Esophagus mucosa (tissue), 1 donor: ENCODE measurements around the gene EEPD1. TPM values are rescaled to one million over a fixed set of nuclear protein-coding genes. Genes with fewer than 3 reads are reported as not detected.
"Not testable (repeated sequence)": the region's sequence is repeated elsewhere in the genome, so short reads cannot be mapped to it uniquely, and the experiment has no call there.

ENCODE experiments used
- ATAC-seq: fragments of 200-7000 bp; cut with Tn5 transposase; one replicate; pipeline ENCODE4 v1.9.1; 2020
- total RNA-seq: library from RNA; stranded (reverse); gene quantifications from one replicate; pipeline ENCODE4 v1.2.4, GENCODE V29; 2023
- donor health status: DM: yes; HTN: yes; CAD: no.

EEPD1 gene
- total RNA-seq = 2.9 TPM

DNA sequence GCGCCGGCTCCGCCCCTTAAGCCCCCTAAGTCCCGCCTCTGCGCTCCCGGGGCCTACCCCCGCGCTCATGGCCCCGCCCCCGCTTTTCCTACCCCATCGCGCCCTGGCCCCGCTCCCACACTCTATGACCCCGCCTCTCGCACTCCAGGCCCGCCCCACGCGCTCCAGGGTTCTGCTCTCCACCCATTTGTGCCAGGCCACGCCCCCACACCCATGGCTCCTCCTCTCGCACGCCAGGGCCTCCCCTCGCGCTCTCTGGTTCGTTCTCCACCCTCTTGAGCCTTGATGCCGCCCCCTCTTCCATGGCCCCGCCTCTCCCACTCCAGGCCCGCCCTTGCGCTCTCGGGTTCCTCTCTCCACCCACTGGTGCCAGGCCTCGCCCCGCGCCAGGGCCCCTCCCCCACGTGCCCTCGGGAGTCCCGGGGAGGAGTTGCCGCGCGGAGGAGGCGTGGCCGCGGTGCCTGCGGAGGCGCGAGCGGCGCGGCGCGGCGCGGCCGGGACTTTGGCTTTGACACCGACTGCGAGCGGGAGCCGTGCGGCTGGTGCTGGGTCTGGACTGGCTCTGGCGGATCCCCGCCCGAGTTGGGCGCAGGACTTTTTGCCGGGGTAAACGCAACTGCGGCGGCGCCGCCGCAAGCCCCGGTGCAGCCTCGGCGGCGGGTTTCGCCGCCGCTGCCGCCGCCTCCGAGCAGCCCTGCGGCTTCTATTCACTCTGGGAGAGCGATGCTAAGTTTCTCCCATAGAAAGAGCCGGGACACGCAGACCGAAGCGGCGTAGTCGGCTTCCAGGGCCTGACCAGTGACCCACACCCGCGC, at the start of gene EEPD1:
EEPD1 (plus strand) TSS at position 499 of the 815 bp plus-strand sequence. CDS start 1,071 bp downstream, outside the sequence.
- ATAC-seq = peak; percentile 99

DNA sequence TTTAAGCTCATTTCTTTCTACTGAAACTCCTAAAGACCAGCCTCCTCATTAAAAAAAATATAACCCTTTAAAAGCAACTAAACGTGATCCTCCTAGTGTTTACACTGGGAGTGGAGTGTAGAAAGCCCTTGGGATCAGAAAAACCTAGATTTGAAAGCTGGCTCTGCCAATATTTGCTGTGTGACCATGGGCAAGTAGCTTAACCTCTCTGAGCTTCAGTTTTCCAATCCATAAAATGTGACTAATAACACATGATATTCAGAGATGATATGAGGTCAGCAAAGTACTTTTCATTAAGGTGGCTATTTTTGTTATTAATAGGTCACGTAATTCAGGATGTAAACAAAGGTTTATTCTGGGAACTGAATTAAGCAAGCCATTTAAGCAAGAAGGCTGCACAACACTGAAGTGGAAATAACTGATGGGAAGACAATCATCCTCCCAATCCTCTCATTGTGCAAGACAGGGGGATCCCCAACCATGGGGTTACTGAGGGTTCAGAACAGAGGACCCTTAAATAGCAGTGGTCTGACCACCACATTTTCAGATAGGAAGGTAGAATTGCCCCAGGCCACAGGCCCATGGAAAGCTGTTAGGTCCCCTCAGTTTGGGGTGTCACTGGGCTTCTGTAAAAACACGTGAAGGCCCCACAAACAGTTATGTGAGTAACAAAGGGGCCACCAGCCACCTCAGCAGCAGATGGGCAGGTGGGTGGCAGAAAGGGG, 49.1 kb upstream of the EEPD1 start:
- ATAC-seq = no peak

DNA sequence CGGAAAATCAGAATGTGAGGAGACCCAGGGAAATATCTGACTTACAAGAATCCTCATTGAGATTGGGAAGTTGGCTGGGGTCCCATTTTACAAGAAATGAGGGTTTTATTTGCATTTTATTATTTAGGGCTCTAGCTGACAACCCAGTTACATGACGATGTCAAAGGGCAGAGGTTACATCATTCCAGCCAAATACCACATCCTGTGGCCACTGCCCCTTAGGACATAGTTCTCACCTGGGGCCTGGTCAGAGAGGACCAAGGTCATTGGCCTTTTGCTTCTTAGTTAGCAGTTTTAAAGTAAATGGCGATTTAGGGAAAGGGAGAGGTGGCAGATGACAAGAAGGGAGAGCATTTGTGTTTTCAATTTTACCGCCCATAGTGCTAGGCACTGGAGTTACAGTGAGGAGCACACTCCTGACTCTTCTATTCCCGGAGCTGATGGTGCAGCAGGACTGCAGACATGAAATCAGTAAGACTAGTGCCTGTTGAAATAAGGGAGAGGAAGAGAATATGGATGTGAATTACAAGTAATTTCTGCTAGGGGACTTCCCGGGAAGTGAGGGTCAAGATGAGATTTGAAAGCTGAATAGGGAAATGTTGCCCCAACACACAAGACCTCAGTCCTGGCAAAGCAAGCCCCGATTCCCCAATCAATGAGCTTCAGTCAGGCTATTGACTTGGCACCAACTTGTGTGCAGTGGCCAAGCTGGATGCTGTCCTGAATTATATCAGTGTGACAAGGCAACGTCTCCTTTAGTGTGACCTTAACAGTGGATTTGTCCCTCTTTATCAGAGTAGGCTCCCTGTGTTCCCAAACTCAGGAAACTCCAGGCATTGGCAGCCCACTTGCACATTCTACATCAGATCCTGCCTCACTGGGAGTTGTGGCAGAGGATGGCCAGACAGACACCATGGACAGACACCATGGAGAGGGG, 45.8 kb upstream of the EEPD1 start:
- not testable (repeated sequence) for ATAC-seq

DNA sequence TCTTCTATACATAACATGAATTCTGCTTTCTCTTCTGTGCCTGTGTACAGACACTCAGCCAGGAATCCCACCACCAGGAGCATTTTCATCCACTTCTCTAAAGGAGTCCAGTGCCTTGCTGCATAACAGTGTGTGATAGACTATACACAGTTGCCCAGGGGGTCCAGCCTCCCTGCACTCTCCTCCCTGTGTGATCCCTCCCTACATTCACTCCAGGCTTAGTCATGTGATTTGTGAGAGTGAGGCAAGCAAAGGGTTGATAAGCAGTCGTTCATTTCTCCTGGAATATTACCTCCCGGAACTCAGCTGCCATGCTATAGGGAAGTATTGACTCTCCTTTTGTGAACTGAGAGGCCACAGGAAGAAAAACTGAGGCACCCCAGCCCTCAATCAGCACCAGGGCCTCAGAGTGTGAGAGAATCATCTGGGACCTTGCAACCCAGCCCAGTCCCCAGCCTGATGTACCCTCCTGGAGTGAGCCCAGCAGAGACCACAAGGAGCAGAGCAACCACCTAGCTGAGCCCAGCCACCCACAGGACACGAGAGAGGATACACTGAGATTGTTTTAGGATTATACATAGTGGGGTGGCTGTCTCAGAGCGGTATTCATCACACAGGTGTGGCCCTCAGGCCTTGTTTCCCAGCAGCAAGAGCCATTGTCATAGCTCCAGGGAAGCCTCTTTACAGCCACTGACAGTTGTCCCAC, 45.0 kb upstream of the EEPD1 start:
- ATAC-seq = no peak

DNA sequence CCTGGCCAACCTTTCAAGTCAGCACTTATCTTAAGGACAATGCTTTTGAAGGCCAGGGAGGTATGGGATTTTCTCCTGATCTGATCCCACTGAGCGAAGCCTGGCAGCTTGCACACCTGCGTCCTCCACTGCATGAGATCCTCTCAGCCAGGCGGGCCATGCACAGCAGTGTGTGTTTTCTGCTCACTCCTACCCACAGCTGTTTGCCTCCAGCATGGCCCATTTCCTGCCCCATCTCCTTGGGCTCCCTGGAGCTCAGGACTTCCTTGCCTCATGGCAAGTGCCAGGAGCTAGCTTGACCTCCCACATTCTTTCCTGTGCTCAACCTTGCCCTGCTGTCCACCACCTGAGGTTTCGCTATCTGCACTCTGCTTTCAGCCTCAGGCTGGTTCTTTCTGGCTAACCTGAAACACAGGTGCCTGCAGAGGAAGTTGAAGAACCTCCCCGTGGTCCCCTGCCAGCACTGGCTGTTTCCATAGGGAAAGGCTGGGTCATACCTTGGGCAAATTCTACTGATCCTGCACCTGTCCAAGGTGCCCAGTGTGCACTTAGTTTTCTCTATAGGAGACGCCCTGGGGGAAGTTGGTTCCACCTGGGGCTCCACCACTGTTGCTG, 43.9 kb upstream of the EEPD1 start:
- peak; percentile 9 for ATAC-seq

DNA sequence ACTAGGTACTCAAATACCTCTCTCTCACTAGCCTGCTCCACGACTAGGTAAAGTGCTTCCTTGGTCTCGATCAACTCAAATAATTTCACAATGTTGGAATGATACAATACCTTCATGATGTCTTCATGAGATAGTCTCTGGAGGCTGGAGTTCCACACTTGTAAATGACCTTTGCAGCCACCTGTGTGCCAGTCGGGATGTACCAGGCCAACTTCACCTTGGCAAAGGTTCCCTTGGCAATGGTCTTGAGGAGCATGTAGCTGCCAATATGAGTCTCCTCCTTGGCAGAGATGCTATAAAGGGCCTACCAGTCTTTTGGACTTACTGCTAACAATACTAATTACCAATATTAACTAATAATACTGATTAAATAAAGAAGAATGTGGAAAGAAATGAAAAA, 42.5 kb upstream of the EEPD1 start:
- ATAC-seq = no peak

DNA sequence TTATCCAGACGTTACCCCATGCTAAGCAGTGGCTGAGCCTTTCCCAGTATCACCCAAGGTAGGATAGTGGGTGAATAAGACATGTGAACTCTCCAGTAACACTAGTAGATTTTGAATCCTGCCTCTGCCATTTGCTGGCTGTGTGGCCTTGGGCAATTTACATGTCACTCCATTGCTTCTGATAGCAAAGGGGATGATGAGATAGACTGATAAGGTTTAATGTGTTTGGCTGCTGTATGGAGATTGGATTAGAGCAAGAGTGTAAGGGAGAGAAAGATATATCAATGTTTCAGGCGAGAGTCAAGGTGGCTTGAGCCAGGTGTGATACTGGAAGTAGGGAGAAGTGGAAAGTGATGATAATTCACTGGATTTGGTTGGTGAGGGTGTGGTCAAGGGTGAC, 40.1 kb upstream of the EEPD1 start:
- no peak for ATAC-seq

DNA sequence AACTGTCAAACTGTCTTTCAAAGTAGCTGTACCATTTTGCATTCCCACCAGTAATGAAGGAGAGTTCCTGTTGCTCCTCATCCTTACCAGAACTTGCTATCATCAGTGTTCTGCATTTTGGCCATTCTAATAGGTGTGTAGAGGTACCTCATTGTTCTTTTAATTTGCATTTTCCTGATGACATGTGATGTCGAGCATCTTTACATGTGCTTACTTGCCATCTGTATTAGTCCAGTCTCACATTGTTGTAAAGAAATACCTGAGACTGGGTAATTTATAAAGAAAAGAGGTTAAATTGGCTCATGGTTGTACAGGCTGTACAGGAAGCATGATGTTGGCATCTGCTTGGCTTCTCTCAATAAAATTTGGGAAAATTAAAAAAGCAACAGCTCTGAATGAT, 38.7 kb upstream of the EEPD1 start:
- ATAC-seq = no peak

DNA sequence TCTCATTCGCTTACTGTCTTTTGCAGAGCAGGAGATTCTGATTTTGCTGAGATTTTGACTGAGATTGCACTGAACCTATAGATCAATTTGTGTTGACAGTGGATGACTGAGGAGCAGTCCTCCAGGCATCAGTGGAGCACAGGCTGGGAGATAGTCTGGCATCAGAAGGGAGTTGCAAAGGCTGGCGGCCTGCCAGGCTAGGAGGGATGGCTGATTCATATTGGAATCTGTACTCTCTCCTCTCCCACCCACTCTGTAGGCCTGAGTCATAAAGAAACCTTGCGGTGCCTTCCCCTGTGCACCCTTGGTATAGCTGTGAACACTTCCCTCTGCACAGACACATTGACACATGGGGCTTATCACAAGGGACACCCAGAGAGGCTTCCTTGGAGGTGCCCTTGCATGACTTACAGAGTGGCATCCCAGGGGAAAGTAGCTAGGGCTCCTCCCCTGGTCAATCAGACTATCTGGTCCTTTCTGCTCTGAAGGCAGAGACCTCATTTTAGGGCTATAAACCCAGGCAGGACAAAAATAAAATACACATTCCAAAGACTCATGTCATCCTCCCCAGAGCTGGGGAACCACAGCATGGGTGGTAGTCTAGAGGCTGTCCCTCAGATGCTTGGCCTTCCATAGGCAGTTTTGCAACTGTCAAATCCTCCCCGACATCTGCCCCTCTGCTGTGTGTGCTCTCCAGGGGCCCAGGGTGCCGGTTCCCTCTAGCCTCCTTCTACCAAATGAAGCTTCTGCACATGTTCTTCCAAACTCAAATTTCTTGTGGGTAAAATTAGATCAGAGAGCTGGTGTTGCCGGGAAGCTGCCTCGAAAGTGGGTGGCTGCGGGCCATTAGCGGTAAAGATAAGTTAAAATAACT, 37.4 kb upstream of the EEPD1 start:
- ATAC-seq = peak; percentile 77

DNA sequence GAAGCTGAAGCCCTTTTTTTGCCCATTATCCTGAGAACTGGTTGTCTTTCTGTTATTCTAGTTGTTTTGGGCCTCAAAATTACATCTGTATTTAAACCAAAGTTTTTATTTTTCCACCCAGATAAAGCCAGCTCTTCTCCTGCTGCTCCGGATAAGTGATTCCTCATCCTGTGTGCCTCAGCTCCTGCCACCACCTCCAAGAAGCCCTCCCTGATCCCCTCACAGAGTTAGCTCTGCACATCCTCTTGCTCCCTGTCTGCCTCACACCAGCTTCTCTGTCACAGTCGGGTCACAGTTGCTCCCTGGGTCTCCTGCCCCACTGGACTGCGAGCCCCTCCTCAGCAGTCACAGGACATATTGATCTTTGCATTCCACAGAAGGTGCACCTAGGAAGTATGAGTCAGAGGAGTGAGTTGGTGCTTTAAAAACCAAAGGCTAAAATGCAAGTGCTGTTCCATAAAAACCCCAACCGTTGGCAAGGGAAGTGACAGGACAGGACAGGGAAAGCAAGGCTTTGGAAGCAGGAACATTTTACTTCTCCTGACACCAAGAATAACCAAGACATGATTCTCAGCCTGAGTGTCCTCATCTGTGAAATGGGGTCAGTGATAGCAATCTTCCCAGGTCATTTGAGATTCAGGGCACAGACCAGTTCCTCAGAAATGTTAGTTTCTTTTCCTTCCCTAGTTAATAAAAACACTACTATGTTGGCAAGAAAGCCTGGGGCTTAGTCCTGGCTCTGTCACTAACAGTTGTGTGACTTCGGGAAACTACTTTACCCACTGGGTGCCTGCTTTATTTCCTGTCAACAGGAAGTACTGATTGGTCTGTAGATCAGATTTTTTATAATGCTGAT, 36.5 kb upstream of the EEPD1 start:
- ATAC-seq = no peak

DNA sequence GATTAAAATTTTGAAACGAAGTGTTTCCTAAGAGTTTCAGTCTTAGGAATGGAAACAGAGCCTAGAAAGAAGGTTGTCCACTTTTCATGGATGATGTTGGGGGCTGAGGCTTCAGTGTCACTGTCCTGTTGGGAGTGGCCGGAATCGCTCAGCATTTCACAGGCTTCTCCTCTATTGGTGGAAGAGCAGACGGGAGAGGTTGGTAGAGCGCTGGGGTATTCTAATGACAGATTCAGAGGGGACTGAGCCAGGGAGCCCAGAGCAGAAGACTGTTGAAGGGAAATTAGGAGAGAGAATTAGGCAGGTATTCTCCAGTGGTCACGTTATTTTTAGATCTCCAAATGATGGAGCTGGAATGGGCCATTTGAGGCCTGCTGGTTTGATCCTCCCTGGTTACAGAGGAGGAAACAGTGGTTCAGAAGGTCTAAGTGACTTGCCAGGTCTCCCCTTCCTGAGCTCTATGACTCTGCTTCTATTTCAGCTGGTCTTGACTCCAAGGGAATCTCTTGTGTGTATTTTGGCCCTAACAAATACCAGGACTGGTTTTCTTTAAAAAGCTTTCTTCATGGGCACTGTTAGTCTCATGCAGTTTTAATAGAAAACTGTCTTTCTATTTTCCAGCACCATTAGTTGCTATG, 35.7 kb upstream of the EEPD1 start:
- no peak for ATAC-seq

DNA sequence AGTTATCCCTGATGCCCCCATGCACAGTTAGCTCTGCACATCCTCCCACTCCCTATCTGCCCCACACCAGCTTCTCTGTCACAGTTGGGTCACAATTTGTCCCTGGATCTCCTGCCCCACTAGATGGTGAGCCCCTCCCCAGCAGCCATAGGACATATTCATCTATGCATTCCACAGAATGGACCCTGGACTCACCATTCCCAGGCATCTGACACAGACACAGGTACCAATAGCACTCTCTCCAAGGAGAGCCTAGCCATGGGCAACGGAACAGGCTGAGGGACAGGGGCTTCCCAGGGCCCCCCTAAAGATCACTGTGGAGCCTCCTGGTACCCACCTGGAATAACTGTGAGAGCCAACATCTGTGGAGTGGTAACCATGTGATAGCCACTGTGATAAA, 34.7 kb upstream of the EEPD1 start:
- no peak for ATAC-seq

DNA sequence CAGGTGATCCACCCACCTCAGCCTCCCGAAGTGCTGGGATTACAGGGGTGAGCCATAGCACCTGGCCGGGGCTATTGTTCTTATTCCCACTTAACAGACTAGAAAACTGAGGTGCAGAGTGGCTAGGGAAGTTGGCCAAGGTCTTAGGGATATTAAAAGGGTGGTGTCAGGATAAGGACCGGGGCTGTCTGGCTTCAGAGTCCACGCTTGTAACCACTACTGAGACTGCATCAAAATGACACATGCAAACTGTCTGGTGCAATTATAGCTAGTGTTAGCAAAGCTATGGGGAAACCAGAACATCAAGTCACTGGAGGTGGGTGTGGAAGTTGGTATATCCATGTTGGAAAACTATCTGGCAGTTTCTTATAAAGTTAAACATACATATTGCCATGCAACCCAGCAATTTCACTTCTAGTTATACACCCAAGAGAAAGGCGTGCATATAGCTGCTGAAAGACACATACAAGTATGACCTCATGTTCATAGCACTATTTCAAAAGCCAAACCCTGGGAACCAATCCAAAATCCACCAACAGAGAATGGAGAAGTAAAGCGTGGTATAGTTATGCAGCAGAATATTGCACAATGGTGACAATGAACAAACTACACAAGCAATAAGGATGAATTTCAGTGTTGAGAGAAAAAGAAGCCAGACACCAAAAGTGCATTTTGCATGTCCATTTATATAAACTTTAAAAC, 33.9 kb upstream of the EEPD1 start:
- ATAC-seq = peak; percentile 90

DNA sequence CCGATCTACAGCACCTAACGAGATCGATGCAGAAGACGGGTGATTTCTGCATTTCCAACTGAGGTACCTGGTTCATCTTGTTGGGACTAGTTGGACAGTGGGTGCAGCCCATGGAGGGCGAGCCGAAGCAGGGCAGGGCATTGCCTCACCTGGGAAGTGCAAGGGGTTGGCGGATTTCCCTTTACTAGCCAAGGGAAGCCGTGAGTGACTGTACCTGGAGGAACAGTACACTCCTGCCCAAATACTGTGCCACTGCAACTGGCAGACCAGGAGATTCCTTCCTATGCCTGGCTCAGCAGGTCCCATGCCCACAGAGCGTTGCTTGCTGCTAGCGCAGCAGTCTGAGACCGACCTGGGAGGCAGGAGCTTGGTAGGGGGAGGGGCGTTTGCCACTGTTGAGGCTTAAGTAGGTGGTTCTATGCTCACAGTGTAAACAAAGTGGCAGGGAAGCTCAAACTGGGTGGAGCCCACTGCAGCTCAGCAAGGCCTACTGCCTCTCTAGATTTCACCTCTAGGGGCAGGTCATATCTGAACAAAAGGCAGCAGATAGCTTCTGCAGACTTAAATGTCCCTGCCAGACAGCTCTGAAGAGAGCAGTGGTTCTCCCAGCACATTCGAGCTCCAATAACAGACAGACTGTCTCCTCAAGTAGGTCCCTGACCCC, 32.9 kb upstream of the EEPD1 start:
- peak; percentile 77 for ATAC-seq

DNA sequence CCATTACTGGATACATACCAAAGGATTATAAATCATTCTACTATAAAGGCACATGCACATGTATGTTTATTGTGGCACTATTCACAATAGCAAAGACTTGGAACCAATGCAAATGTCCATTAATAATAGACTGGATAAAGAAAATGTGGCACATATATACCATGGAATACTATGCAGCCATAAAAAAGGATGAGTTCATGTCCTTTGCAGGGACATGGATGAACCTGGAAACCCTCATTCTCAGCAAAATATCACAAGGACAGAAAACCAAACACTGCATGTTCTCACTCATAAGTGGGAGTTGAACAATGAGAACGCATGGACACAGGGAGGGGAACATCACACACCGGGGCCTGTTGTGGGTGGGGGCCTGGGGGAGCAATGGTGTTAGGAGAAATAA, 27.4 kb upstream of the EEPD1 start:
- ATAC-seq = not testable (repeated sequence)

DNA sequence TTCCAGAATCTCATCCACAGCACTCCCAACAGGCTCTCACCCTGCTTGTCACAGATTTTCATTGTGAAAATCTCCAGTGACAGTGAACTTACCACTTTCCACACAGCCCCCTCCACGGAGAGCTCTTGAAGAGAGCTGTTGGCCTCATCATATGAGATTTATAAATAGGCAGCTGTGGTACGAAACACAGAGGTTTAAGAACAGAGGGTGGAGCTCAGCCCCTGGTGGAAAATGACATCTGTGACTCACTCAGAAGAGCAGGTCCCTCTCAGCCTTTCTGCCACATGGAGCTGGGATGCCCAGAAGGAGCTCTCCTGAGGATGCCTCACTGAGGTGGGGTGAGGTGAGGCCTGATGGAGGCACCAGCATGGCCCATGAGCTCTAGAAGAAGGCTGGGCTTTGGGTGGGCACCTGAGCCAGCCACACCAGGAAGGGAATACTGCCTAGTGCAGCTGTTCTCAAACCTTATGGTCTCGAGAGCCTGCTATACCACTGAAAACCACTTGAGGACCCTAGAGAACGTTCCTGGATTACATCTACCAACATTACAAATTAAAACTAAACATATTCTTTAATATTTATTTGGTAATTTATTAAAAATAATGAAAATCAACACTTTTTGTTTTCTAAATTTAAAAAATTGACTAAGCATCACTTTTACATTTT, 25.8 kb upstream of the EEPD1 start:
- ATAC-seq = peak; percentile 76

DNA sequence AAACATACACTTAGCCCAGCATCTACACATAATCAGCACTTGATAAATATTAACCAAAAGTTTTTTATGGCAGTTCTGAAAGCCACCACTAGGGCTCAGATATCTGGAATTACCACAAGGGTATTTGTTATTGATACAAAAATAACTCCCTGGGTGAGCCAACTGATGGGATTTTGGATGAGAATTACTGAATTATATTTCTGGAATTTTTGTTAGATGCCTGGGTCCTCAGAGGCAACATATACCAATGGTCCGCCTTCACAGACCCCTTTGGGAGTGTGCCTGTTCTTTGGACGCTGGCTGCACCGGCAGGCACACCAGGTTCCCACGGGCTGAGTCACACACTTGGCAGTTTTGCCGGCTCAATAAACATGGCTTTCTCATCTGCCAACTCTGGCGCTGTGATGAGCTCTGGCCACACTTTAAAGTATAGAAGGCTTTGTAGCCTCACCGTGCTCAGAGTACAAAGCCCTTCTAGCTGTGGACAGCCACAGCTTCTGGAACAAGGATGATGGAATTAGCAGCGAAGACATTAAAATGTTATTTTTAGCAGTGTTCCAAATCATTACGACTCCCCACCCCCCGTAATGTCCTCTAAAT, 24.5 kb upstream of the EEPD1 start:
- ATAC-seq = peak; percentile 79
